NT2/D1 (cell line): ENCODE results near the gene SYT1.

ENCODE experiments used
- DNase-seq: peaks from one replicate; pipeline ENCODE4 v3.0.0-alpha.2; 2011; ENCODE audit warnings: low read depth, low spot score
- H3K27me3 ChIP-seq: 2 replicates; pipeline ENCODE4 v1.6.0; 2011; ENCODE audit warnings: mild to moderate bottlenecking; ENCODE audit not compliant: insufficient read length, insufficient read depth
- H3K36me3 ChIP-seq: 2 replicates; pipeline ENCODE4 v1.6.1; 2011; ENCODE audit warnings: mild to moderate bottlenecking, low read length, mixed read lengths; ENCODE audit not compliant: insufficient read depth, insufficient read length
- H3K4me1 ChIP-seq: 2 replicates; pipeline ENCODE4 v1.5.1; 2011; ENCODE audit not compliant: insufficient read depth, insufficient read length
- H3K4me3 ChIP-seq: 2 replicates; pipeline ENCODE4 v1.5.1; 2011; ENCODE audit warnings: low read depth; ENCODE audit not compliant: insufficient read length
- H3K9ac ChIP-seq: 2 replicates; pipeline ENCODE4 v1.6.0; 2011; ENCODE audit warnings: low read depth; ENCODE audit not compliant: insufficient read length
- H3K9me3 ChIP-seq: 2 replicates; pipeline ENCODE4 v1.5.1; 2011; ENCODE audit warnings: mild to moderate bottlenecking, low read length; ENCODE audit not compliant: insufficient read depth
- SUZ12 ChIP-seq: IDR thresholded peaks from 2 replicates; pipeline ENCODE4 v1.6.1; 2011; ENCODE audit not compliant: insufficient read length, insufficient read depth; ENCODE audit errors: extremely low read depth
- YY1 ChIP-seq: IDR thresholded peaks from 2 replicates; pipeline ENCODE4 v1.6.1; 2011; ENCODE audit not compliant: insufficient read length, insufficient read depth
- ZNF274 ChIP-seq: IDR thresholded peaks from 2 replicates; pipeline ENCODE4 v1.6.1; 2011; ENCODE audit warnings: mild to moderate bottlenecking, low read depth, low read length

Gene SYT1

DNA sequence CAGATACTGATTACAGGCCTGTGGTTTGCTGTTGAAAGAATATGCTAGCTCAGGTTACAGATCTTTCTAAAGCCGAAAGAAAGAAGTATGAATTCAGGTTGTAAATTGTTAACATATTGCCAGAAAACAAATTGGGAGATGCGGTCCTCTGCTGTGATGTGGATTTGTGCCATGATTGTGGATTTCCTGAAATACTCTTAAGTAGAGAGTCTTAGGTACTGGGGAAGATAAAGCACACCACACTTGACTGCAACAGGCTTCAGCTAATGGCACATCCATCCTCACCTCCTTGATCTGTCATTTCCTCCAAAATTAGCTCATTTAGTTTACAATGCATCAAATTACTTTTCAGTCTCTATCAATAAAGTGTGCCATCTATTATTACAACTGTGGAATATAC, 279.2 kb downstream of the SYT1 start:
- TF ChIP-seq ZNF274 (no peak), SUZ12 (no peak)
- no peaks in the 10 kb centered on the region for H3K36me3 ChIP-seq

DNA sequence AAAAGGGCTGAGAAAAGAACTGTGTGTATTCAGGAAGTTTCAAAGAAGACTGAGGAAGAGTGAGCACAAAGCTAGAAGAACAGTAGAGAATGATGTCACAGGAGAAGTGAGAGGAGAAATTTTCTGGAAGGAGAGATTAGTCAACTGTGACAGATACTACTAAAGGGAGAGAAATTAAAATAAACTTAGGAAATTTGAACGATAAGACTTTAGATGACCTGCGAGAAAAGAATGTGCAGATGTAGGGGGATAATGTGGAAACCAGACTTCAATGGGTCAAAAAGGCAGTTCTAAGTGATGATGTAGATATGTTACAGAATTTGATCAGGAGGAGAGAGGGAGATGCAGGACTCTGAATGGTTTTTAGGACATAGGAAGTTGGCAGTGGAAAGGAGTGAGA, 287.4 kb downstream of the SYT1 start:
- DNase-seq = no peak
- H3K4me1 ChIP-seq = no peaks in the 10 kb centered on the region
- H3K9me3 ChIP-seq = no peaks in the 10 kb centered on the region
- no peak overlapping the region for H3K4me3 ChIP-seq
- no peaks in the 10 kb centered on the region for H3K27me3 ChIP-seq
- TF ChIP-seq YY1 (no peak), ZNF274 (no peak), SUZ12 (no peak)
- H3K9ac ChIP-seq = no peak overlapping the region
- no peaks in the 10 kb centered on the region for H3K36me3 ChIP-seq

More for the DNA sequence above, 279.2 kb downstream of the SYT1 start:
- Histone ChIP-seq H3K9ac (no peak overlapping the region), H3K4me3 (no peak overlapping the region), H3K27me3 (no peaks in the 10 kb centered on the region), H3K4me1 (no peaks in the 10 kb centered on the region), H3K9me3 (no peaks in the 10 kb centered on the region)
- no peak for DNase-seq

- H3K4me1 ChIP-seq = no peaks in the 10 kb centered on the region
- no peaks in the 10 kb centered on the region for H3K9me3 ChIP-seq
- no peak overlapping the region for H3K4me3 ChIP-seq
- no peaks in the 10 kb centered on the region for H3K27me3 ChIP-seq
- no peak for DNase-seq
- H3K36me3 ChIP-seq = no peaks in the 10 kb centered on the region
- no peak overlapping the region for H3K9ac ChIP-seq
- TF ChIP-seq ZNF274 (no peak), SUZ12 (no peak), YY1 (no peak)
These were observed 291.1 kb downstream of the SYT1 start for GRCh38 chr12:79155683-79156082.

DNA sequence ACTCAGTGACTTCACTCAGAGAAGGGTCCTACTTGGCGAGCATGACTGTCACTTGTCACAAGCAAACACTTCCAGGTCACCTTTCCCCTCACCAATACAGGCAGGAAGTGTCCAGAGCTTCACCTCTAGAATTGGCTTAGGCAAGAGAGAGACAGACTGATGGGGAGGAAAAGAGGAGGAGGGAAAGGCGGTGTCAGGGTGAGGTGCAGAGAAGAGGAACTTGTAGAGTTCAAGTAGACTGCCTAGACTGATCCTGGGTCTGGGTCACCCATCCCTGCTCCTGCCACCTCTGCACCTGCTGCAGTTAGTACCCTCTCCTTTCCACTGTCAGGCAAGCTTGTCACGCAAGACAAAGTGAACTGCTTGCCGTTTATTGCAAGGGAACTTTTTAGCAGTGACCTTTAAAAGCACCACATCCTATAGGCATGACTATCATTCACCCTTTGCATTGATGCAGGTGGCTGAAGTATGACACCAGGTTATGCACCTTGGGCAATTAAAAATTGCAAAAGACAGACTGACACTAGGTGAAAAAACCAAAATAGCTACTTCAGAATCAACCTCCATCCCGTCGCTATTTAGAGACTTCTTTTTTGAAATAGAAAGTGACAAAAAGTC, 292.4 kb downstream of the SYT1 start:
- Histone ChIP-seq H3K36me3 (no peaks in the 10 kb centered on the region), H3K4me3 (no peak overlapping the region), H3K9me3 (no peaks in the 10 kb centered on the region), H3K9ac (no peak overlapping the region), H3K4me1 (no peaks in the 10 kb centered on the region), H3K27me3 (no peaks in the 10 kb centered on the region)
- TF ChIP-seq YY1 (no peak), SUZ12 (no peak), ZNF274 (no peak)
- no peak for DNase-seq

DNA sequence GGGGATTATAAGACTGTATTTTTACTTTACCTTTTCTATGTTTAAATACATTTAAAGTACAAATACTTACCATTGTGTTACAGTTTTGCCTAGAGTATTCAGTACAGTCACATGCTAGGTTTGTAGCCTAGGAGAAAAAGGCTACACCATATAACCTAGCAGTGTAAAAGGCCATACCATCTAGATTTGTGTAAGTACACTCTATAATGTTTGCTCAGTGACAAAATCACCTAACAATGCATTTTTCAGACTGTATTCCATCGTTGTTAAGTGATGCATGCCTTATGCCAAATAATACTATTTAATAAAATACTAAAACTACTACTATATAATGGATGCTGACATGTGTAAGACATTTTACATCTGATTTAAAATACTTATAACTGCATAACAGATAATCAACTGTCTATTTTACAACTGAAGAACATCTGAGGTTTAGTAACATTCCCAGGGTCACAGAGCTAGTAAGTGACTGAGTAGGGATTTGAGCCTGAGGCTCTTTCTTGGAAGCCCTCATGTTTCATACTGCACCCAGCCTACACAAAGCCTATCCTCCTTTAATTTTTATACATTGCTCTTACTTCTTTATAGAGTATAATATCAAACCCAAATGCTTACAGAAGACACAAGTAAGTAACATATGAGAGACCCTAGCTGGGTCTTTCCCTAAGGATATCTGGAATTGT, 296.8 kb downstream of the SYT1 start:
- Histone ChIP-seq H3K9me3 (no peaks in the 10 kb centered on the region), H3K4me3 (no peak overlapping the region), H3K4me1 (no peaks in the 10 kb centered on the region), H3K27me3 (no peaks in the 10 kb centered on the region), H3K36me3 (no peaks in the 10 kb centered on the region), H3K9ac (no peak overlapping the region)
- TF ChIP-seq ZNF274 = no peak
- no peak for TF ChIP-seq YY1
- TF ChIP-seq SUZ12 = no peak
- no peak for DNase-seq

DNA sequence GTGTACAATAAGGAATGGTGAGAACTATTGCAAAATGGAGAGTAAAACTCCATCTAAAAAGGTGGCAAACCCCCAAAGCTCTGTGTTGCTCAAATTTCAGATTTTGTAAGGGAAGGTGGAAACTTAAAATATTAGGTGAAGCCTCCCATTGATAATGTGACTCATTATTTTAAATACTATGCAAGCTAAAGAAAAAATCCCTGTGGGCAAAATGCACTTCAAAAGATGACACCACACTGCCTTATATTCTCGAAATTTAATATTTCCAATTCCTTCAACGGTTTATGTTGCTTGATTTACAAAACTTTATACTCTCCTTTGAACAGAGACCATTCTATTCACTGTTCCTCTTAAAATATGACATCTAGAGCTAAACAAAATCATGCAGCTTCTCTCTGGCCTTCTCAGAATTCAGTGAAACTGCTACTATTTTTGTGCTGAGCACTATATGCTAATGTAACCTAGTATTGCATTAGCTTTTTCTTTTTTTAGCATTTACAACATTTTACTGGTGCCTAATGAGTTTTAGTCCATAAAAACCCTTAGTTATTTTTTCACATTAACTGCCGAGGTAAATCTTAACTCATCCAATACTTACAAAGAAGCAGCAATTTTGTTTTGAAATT, 297.7 kb downstream of the SYT1 start:
- Histone ChIP-seq H3K4me1 (no peaks in the 10 kb centered on the region), H3K9me3 (no peaks in the 10 kb centered on the region), H3K27me3 (no peaks in the 10 kb centered on the region), H3K9ac (no peak overlapping the region), H3K4me3 (no peak overlapping the region), H3K36me3 (no peaks in the 10 kb centered on the region)
- no peak for DNase-seq
- TF ChIP-seq SUZ12 (no peak), YY1 (no peak), ZNF274 (no peak)

DNA sequence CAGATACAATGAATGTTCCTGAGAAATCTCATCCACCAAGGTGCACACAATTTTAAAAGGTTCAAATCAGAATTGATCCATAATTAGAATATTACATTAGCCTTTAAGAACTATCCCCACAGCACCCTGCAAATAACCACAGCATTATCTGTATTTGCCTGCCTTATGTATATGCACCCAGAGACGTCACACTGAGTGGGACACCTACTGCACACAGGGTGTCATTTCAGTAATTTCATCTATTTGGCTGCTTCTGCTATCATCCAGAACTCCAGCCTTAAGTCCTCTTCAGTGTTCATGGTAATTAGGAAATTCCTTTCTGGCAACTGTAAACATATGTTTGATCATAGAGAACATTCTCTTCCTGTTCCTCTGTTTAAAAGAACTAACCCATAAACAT, 298.4 kb downstream of the SYT1 start:
- no peak for DNase-seq

More for the DNA sequence above, 298.4 kb downstream of the SYT1 start:
- no peaks in the 10 kb centered on the region for H3K36me3 ChIP-seq
- H3K27me3 ChIP-seq = no peaks in the 10 kb centered on the region
- H3K4me1 ChIP-seq = no peaks in the 10 kb centered on the region
- TF ChIP-seq YY1 = no peak
- no peak for TF ChIP-seq ZNF274
- TF ChIP-seq SUZ12 = no peak
- no peak overlapping the region for H3K9ac ChIP-seq
- H3K4me3 ChIP-seq = no peak overlapping the region
- H3K9me3 ChIP-seq = no peaks in the 10 kb centered on the region
